Upper lobe of left lung (tissue), 6 donors: ENCODE measurements around the gene PLEKHA5. TPM values are rescaled to one million over a fixed set of nuclear protein-coding genes. Genes with fewer than 3 reads are reported as not detected.

Experiments used
- ATAC-seq, 2 donors: fragments of 200-7000 bp; cut with Tn5 transposase; one replicate each; pipeline ENCODE4 v1.9.1; 2022; ENCODE audit warnings: mild to moderate bottlenecking in 2 of 2, moderate library complexity in 2 of 2; ENCODE audit not compliant: low FRiP score in 2 of 2
- DNase-seq, 2 donors: peaks; one replicate each; pipeline ENCODE4 v3.0.0-alpha.2; 2019 to 2020
- H3K27ac ChIP-seq, 4 donors: fragments of 200-600 bp; sonication (generic); one replicate each; pipeline ENCODE4 v1.5.1; 2016 to 2019
- H3K27me3 ChIP-seq, 4 donors: fragments of 200-600 bp; sonication (generic); one replicate each; pipeline ENCODE4 v1.5.1; 2017 to 2019
- H3K36me3 ChIP-seq, 4 donors: fragments of 200-600 bp; sonication (generic); one replicate each; pipeline ENCODE4 v1.5.1; 2016 to 2019
- H3K4me1 ChIP-seq, 4 donors: fragments of 200-600 bp; sonication (generic); one replicate each; pipeline ENCODE4 v1.5.1; 2018 to 2019
- H3K4me3 ChIP-seq, 4 donors: fragments of 200-600 bp; sonication (generic); one replicate each; pipeline ENCODE4 v1.5.1; 2017 to 2019; ENCODE audit warnings: mild to moderate bottlenecking in 2 of 4, moderate library complexity in 1 of 4
- H3K9me3 ChIP-seq, 4 donors: fragments of 200-600 bp; sonication (generic); one replicate each; pipeline ENCODE4 v1.5.1; 2018 to 2019
- EP300 ChIP-seq, 4 donors: sonication (generic); formaldehyde crosslinking; IDR thresholded peaks; one replicate each; pipeline ENCODE4 v1.5.1; 2017; ENCODE audit warnings: antibody characterized with exemption in 4 of 4, control low read depth in 2 of 4
- POLR2A ChIP-seq, 4 donors: fragments of 450-650 bp; IDR thresholded peaks; one replicate each; pipeline ENCODE4 v1.5.1; 2016 to 2017; ENCODE audit warnings: antibody characterized with exemption in 4 of 4, mild to moderate bottlenecking in 2 of 4
- POLR2AphosphoS5 ChIP-seq, 2 donors: sonication (generic); formaldehyde crosslinking; IDR thresholded peaks; one replicate each; pipeline ENCODE4 v1.5.1; 2017; ENCODE audit warnings: antibody characterized with exemption in 2 of 2
- WGBS, 2 donors: methylation state at CpG; one replicate each; pipeline ENCODE4 v1.1.5; 2017 to 2018; 5-methylcytosine and 5-hydroxymethylcytosine counted together
- total RNA-seq, 6 donors: library from RNA; depleted of rRNA in 4 of 6; stranded (reverse); fragments of >200 nt in 4 of 6; gene quantifications; one replicate each; pipeline versions ENCODE4 v1.1.0 to v1.2.1, GENCODE V29; 2016 to 2021
- TF ChIP-seq, protein P1 (sequence below), 6 experiments: fragments of 450-650 bp in 4 of 6; fragments of 200-600 bp in 2 of 6; sonication (generic) in 2 of 6; IDR thresholded peaks; one replicate each; pipeline ENCODE4 v1.5.1; 2016 to 2019; ENCODE audit warnings: antibody characterized with exemption in 6 of 6
- donor health status: DM: no; HTN: no; CAD: no; lungs with moderate emphysema.
- donor health status: DM: no; HTN: yes; CAD: no; lungs with severe emphysema.

PLEKHA5 gene
- total RNA-seq, 6 donors from 2014 or later, result 18.5 to 89.6 (median 25.9) TPM

DNA sequence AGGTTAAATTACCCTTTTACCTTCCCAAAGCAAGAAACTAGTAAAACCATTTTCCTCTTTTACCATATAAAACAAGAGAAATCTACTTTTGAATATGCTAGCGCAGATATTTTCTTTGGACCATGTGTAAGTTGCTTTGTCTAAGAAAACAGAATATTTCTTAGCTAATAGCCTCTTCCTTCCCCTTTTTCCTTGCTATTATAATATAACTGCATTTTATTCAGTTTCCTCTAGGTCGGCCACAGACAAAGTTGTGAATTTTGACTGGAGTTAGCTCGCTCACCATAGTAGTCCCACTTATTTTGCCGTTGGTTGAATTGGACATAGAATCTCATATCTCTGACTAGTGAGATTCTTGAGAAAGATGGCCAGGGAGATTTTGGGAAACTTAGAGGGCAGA, 115.6 kb downstream of the PLEKHA5 start:
- H3K27ac ChIP-seq, result no peak overlapping the region
- no peaks in the 10 kb centered on the region for H3K27me3 ChIP-seq
- H3K36me3 ChIP-seq, result no peaks in the 10 kb centered on the region
- 69 to 79% methylated on average over 4 of the region's 4 CpGs for WGBS, 2 donors
- H3K4me3 ChIP-seq, result no peak overlapping the region
- H3K4me1 ChIP-seq, result no peaks in the 10 kb centered on the region
- H3K9me3 ChIP-seq, result no peaks in the 10 kb centered on the region
- TF ChIP-seq, protein P1, sequence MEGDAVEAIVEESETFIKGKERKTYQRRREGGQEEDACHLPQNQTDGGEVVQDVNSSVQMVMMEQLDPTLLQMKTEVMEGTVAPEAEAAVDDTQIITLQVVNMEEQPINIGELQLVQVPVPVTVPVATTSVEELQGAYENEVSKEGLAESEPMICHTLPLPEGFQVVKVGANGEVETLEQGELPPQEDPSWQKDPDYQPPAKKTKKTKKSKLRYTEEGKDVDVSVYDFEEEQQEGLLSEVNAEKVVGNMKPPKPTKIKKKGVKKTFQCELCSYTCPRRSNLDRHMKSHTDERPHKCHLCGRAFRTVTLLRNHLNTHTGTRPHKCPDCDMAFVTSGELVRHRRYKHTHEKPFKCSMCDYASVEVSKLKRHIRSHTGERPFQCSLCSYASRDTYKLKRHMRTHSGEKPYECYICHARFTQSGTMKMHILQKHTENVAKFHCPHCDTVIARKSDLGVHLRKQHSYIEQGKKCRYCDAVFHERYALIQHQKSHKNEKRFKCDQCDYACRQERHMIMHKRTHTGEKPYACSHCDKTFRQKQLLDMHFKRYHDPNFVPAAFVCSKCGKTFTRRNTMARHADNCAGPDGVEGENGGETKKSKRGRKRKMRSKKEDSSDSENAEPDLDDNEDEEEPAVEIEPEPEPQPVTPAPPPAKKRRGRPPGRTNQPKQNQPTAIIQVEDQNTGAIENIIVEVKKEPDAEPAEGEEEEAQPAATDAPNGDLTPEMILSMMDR (IDR thresholded peaks at IDR 0.05), result no peak
- TF ChIP-seq POLR2A (IDR thresholded peaks at IDR 0.05), result no peak
- TF ChIP-seq POLR2AphosphoS5 (IDR thresholded peaks at IDR 0.05), result no peak
- no peak for TF ChIP-seq EP300 (IDR thresholded peaks at IDR 0.05)
- ATAC-seq, result no peak
- DNase-seq, result no peak

DNA sequence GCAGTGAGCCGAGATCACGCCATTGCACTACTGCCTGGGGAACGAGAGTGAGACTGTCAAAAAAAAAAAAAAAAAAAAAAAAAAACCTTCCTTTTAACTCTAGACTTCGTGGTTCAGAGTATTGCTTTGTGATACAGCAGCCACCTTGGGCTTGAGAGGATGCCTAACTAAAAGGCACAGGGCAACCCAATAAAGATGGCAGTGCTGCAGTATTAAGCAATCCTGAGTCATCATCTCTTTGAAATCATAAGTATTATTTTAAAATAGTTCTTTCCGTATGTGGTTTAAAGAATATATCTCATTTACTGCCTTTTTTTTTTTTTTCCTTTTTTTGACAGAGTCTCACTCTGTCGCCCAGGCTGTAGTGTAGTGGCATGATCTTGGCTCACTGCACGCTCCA, 116.1 kb downstream of the PLEKHA5 start:
- no peaks in the 10 kb centered on the region for H3K9me3 ChIP-seq
- H3K4me3 ChIP-seq, result no peak overlapping the region
- DNase-seq, result no peak
- no peaks in the 10 kb centered on the region for H3K4me1 ChIP-seq
- no peaks in the 10 kb centered on the region for H3K36me3 ChIP-seq
- 70 to 83% methylated on average over 7 of the region's 7 CpGs for WGBS, 2 donors
- H3K27ac ChIP-seq, result no peak overlapping the region
- TF ChIP-seq POLR2AphosphoS5 (IDR thresholded peaks at IDR 0.05), result no peak
- TF ChIP-seq POLR2A (IDR thresholded peaks at IDR 0.05), result no peak
- TF ChIP-seq, protein P1 (IDR thresholded peaks at IDR 0.05), result no peak
- TF ChIP-seq EP300 (IDR thresholded peaks at IDR 0.05), result no peak
- ATAC-seq, result no peak
- H3K27me3 ChIP-seq, result no peaks in the 10 kb centered on the region

DNA sequence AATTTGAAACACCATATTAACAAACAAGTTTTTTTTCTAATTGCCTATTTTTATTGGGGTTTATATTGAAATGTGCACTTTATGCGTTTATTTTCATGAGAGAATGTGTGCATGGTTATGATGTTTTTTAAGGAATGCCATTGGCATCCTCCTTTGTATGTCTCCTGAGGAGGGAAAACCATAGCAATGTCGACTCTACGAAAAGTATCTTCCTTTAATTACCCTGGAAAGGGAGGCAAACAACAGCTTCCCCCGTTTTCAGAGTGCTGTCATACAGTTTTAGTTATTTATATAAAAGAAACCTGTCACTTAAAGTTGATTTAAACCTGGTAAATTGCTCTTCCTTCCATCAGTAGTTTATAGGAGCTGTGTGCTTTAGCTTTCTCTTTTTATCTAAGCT, 117.4 kb downstream of the PLEKHA5 start:
- no peaks in the 10 kb centered on the region for H3K9me3 ChIP-seq
- H3K27me3 ChIP-seq, result no peaks in the 10 kb centered on the region
- ATAC-seq, result no peak
- H3K4me3 ChIP-seq, result no peak overlapping the region
- H3K36me3 ChIP-seq, result no peaks in the 10 kb centered on the region
- DNase-seq, result no peak
- no peaks in the 10 kb centered on the region for H3K4me1 ChIP-seq
- no peak for TF ChIP-seq POLR2A (IDR thresholded peaks at IDR 0.05)
- TF ChIP-seq, protein P1 (IDR thresholded peaks at IDR 0.05), result no peak
- TF ChIP-seq EP300 (IDR thresholded peaks at IDR 0.05), result no peak
- no peak for TF ChIP-seq POLR2AphosphoS5 (IDR thresholded peaks at IDR 0.05)
- 82 to 87% methylated on average over 4 of the region's 4 CpGs for whole genome bisulfite sequencing, 2 donors
- no peak overlapping the region for H3K27ac ChIP-seq

DNA sequence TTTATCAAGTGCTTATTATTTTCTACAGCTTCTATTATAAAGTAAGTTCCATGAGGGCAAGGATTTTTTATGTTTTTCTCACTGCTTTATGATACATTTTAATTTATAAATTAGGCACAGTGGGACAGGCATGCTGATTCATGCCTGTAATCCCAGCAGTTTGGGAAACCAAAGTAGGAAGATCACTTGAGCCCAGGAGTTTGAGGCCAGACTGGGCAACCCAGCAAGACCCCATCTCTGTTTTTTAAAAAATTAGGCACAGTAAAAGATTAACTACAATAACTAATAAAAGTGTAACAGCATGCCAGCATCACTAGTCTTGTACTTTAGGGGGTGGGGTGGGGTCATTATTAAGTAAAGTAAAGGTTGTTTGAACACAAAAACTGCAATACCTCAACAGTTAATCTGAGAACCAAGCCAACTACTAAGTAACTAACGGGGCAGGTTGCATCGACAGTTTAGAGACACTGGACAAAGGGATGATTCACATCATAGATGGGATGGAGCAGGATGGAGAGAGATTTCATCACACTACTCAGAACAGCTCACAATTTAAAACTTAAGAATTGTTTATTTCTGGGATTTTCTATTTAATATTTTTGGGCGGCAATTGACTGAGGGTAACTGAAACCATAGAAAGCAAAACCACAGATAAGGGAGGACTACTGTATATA, 119.5 kb downstream of the PLEKHA5 start:
- no peaks in the 10 kb centered on the region for H3K4me1 ChIP-seq
- H3K27ac ChIP-seq, result no peak overlapping the region
- no peaks in the 10 kb centered on the region for H3K9me3 ChIP-seq
- no peaks in the 10 kb centered on the region for H3K36me3 ChIP-seq
- WGBS, 2 donors, result 88 to 94% methylated on average over 3 of the region's 3 CpGs
- H3K27me3 ChIP-seq, result no peaks in the 10 kb centered on the region
- TF ChIP-seq, protein P1 (IDR thresholded peaks at IDR 0.05), result no peak
- no peak for TF ChIP-seq POLR2A (IDR thresholded peaks at IDR 0.05)
- TF ChIP-seq EP300 (IDR thresholded peaks at IDR 0.05), result no peak
- no peak for TF ChIP-seq POLR2AphosphoS5 (IDR thresholded peaks at IDR 0.05)
- H3K4me3 ChIP-seq, result no peak overlapping the region
- ATAC-seq (no peak), DNase-seq (no peak)
